NCI-H460 (cell line): ENCODE data around the gene WDR18. TPM values are rescaled to one million over a fixed set of nuclear protein-coding genes. Genes with fewer than 3 reads are reported as not detected.

Experiments
- DNase-seq: peaks from one replicate; pipeline ENCODE4 v3.0.0-alpha.2; 2016; ENCODE audit warnings: low read depth; ENCODE audit errors: extremely low read depth
- total RNA-seq: library from RNA; depleted of rRNA; stranded (reverse); fragments of >200 nt; shearing (Covaris generic); gene quantifications from 2 replicates; pipeline ENCODE4 v1.2.3, GENCODE V29; 2014

WDR18 gene
- total RNA-seq, 1 experiment from 2014 or later, result 54.0 TPM

DNA sequence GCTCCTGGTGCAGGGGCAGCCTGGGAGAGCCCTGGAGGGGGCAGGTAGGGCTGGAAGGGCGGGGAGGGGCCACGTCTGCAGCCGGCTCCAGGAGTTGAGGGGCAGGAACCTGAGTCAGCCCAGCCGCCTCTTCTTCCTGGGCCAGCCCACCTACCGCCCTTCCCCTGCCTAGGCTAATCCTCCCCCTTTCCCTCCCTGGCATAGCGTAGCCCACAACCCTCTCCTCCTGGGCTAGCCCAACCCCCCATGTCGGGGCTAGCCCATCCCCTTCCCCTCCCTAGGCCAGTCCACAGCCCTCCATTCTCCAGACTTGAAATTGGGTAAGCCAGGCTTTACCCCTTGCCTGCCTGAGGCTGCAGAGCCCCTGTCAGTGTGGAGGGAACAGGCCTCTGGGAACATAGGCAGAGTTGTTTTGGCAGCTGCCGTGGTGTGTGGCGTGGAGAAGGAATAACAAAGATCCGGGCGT, 20.6 kb upstream of the WDR18 start:
- DNase-seq, result no peak

DNA sequence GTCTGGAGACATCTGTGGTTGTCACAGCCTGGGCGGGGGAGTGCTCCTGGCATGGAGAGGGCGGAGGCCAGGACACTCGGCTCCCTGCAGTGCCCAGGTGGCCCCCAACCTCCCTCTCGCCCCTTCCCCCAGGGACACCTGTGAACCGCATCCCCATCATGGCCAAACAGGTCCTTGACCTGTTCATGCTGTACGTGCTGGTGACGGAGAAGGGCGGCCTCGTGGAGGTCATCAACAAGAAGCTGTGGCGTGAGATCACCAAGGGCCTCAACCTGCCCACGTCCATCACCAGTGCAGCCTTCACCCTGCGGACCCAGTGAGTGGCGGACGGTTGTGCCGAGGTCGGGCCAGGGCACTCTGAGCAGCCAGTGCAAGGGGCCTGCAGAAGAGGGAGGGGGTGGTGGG, 20.0 kb upstream of the WDR18 start:
- DNase-seq, result no peak

DNA sequence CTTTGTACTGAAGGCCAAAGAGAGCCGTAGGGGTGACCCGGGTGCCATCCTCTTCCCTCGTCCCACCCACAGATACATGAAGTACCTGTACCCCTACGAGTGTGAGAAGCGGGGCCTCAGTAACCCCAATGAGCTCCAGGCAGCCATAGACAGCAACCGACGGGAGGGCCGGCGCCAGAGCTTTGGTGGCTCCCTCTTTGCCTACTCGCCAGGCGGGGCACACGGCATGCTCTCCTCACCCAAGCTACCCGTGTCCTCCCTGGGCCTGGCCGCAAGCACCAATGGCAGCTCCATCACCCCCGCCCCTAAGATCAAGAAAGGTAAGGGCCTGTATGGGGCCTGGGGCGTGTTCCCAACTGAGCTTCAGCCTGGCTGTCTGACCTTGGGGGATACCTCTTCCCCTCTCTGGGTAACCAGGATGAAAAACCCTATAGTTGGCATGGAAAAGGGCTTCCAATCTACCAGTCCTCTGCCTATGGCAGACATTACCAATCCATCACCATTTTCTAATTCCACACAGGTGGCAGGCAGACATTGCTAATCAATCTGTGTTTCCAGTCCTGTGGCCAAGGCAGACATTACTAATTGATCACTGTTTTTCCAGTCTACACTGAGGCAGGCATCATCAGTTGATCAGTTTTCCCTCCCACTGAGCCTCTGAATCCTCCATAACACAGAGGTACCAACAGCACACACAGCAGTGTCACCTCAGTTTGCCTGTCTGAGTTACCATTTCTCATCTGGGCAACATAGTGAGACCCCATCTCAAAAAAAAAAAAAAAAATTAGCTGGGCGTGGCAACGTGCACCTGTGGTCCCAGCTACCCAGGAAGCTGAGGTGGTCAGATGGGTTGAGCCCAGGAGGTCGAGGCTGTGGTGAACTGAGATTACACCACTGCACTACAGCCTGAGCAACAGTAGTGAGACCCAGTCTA, 19.1 kb upstream of the WDR18 start:
- no peak for DNase-seq

DNA sequence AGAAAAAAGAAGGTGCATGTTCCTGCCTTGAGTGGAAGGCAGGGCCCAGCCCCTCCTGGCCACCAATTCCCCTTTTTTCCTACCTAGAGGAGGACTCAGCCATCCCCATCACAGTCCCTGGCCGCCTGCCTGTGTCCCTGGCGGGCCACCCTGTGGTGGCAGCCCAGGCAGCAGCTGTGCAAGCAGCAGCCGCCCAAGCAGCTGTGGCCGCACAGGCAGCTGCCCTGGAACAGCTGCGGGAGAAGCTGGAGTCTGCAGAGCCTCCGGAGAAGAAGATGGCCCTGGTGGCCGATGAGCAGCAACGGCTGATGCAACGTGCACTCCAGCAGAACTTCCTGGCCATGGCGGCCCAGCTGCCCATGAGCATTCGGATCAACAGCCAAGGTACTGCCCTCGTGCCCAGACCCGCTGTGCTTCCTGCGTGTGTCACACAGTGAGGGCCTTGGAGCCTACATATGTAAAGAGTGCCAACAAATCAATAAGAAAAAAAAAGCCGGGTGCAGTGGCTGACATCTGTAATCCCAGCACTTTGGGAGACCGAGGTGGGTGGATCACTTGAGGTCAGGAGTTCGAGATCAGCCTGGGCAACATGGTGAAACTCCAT, 17.6 kb upstream of the WDR18 start:
- DNase-seq, result no peak

DNA sequence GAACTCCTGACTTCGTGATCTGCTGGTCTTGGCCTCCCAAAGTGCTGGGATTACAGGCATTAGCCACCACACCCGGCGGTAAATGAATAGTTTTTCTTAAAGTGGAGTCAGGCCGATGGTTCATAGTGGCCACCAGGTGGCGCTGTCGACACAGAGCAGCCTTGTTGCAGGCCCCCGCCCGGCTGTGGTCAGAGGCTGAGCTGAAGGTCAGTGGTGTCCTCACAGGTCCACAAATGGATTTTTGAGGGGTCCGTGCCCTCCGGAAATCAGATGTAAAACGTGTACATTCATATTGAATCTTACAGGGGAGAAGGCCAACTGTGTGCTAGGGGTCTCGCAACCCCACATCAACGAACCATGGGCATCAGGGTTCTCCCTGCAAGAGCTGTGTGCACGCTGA, 13.4 kb upstream of the WDR18 start:
- no peak for DNase-seq

DNA sequence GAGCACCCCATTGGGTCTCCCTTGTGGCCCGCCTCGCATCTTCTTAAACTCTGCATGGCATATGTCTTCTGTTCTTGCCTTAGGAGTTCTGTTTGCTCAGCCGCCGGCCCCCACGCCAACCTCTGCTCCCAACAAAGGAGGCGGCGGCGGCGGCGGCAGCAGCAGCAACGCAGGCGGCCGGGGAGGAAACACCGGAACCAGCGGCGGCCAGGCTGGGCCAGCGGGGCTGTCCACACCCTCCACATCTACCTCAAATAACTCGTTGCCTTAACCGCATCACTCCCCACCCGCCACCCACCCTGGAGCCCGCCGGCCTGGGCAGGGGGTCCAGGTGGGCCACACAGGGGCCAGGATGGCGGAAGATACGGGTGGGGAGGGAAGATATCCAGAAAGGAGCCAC, 12.3 kb upstream of the WDR18 start:
- DNase-seq, result no peak

DNA sequence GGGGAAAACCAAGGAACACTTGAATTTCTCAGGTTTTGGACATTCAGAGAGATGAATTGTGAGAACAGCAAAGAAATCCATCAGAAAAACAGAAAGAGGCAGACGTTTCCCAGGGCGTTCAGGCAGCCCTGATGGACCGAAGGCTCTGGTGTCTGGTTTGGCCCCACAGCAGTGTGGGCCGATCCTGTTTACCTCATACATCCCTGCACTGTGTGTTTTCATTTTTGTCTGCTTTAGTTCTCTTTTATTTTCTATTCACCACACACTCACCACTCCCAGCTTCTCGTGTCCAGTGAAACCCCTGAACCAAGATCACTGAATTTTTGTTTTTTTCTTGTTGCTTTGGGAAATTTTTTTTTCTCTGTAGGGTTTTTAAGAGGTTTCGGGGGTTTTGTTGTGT, 11.9 kb upstream of the WDR18 start:
- DNase-seq, result no peak

DNA sequence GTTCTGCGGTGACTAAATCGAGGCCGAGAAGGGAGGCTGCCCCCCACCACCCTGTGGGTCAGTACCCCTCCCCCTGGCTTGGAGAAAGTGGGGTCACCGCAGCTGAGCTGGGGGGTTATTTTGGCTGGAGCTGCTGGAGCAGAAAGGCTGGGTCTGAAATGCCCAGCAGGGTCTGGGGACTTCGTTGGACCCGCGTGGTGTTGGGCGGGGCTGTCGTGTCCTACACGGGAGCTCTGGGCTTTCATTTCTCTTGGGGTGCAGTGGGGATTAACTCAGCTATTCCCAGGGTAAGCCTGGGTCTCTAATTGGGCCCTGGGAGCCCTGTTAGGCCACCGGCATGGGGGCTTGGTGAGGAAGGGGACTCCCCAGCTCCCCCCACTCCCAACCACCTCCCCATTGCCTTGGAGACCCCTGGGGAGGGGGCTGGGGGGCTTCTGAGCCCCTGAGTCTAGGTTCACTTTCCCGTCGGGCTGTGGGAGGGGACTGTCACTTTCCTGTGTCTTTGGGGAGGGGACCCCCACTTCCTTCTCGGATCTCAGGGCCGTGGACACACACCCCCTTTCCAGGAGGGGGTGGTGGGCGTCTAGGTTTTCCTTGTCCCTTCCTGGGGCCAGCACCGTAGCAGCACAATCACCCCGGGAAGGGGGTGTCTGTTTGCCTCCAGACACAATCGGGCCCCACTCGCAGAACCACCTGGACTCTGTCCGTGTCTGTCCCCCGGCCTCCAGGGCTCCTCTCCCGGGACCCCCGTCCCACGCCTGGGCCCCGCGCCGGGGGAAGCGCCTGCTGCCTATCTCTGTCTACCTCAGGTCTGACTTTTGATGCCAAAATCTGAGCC, 10.2 kb upstream of the WDR18 start:
- no peak for DNase-seq

DNA sequence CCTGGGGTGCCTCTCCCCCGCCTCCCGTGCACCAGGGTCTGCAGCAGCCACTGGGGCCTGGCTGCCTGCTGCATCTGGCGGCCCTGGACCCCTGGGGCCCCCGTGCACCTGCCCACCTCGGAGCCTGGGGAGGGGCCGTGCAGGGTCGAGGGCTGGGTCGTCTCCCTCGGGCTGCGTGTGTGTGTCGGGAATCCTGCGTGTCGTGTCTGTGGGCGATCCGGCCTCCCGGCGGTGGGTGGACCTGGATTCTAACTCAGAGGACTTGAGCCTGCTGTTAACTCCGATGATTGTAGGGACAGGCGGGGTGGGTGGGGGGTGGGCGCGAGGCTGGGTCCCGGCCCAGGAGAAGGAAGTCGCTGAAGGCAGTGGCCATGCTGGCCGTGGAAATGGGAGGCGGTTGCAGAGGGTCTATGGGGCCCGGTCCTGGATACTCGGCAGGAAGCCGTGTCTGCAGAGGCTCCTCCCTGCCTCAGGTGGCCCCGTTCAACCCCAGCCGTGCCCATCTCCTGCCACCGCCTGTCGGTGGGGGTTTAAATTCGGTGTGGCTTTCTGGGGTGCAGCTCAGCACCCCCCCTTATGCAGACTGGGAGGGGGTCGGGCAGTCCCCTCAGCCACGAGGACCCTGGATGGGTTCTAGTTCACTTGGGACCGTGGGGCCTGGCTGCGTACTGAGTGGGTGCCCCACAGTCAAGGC, 9.4 kb upstream of the WDR18 start:
- no peak for DNase-seq

DNA sequence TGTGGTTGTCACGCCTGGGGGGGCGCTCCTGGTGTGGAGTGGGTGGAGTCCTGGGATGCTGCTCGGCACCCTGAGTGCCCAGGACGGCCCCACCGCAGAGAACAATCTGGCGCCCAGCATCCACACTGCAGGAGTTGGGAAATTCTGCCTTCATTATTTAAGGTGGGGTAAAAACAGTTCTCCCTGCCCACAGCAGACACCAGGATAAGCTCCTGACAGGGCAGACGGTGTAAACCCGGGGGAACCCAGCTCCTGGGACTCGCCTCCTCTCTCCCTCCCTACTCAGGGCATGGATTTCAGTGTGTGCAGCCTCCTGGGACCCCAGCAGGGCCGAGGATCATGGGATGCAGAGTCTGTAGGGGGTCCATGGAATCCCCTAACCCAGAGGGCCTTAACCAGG, 7.7 kb upstream of the WDR18 start:
- no peak for DNase-seq

DNA sequence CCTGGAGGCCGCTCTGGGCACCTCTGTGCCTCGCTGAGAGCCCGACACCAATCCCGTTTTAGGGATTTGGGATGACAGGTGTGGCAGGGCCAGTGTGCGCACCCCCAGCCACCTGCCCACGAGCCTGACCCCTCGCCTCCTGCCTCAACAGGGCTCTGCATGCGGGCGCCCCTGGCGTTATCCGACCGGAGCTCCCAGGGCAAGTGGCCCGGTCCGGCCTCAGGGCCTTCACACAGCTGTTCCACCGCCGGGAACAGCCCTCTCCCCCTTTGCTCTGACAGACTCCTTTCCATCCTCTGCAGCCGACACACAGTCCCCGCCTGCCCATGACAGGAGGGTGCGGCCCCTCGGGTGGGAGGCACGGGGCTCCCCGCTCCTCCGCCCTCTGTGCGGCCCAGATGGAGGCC, 7.1 kb upstream of the WDR18 start:
- no peak for DNase-seq

DNA sequence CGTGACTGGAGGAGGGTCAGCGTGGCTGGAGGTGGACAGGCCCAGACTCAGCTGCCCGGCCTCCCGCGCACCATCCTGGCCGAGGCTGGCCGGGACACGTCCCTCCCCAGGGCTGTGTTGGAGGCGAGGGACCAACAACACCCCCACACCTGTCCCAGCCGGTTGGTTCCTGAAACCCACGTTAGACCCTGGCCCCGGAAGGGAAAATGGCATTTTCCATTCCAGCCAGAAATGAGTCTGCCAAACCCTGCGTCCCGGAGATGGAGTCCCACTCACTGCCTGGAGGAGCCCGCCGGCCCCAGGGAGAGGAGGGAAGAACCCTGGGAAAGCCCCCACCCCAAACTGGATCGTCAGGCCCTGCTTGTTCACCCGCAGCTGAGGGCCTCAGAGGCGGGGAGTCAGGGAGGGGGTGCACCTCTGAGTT, 4.8 kb upstream of the WDR18 start:
- DNase-seq, result no peak

DNA sequence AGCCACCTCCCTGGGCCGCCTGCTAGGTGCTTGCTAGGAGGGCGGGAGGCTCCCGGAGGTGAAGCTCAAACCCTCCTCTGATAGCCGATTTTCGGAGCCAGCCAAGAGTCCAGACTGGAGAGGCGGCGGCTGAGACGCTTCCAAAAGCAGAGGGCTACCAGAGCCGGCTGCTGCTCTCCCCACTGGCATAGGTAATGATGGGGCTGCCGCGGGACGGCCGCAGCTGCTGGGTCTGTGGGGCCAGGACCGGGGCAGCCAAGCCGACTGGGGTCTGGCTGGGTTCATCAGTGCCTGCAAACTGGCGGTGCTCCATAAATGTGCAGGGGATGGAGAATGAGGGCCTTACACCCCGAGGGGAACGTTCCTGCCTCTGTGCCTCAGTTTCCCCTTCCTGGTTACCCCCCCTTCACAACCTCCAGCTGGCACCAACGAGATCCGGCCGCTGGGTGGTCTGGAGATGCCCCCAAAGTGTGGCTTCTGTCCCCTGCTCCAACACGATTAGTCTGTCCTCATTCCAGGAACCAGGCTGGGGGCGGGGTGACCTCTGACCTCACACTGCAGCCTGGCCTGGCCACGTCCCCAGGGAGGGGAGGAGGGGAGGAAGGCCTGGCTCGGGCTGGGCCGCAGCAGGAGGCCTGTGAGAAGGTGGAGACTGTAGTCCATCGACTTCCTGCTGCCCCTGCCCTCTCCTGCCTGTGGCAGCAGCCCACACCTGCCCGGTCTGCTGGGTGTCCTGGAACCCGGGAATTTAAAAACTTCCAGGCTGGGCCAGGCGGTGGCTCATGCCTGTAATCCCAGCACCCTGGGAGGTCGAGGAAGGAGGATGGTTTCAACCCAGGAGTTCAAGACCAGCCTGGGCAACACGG, 3.8 kb upstream of the WDR18 start:
- no peak for DNase-seq

DNA sequence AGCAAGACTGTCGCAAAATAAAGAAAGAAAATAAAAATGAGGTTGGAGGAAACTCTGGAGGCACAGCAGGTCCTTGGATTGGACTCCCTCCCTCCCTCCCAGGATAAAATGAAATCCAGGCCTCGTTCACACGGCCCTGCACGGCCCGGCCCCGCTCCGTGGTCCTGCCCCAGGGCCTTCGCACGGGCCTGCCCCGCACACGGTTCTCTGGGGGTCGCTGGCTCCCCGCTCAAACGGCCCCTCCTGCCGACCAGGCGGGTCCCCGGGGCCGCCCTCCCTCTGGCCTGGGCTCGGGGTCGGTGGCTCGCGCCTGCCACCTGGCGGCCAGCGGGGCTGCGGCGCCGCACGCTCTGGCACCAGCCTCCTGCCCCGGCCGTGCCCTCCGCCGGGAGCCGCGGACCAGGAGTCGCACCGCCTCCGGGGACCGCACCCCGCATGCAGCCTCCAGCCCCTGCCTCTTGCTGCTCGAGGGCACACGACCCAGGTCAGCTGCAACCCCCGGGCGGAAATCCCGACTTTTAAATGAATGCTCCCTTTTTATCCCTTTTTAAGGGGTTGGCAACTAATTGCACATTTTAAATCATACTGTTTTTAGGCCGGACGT, 1.5 kb upstream of the WDR18 start:
- DNase-seq, result peak; percentile 50

DNA sequence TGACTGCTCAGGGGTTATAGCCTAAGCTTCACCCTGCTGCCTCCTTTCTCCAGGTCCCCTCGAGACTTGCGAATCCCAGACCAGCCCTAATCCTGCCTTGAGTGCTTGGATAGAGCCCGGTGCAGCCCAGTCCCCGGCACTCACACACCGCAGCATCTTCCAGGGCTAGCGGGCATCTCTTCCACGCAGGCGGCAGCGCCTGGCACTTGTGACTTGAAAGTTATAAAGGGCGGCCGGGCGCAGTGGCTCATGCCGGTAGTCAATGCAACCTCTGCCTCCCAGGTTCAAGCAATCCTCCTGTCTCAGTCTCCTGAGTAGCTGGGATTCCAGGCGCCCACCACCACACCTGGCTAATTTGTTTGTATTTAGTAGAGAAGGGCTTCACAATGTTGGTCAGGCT, 1.9 kb downstream of the WDR18 start:
- DNase-seq, result no peak

DNA sequence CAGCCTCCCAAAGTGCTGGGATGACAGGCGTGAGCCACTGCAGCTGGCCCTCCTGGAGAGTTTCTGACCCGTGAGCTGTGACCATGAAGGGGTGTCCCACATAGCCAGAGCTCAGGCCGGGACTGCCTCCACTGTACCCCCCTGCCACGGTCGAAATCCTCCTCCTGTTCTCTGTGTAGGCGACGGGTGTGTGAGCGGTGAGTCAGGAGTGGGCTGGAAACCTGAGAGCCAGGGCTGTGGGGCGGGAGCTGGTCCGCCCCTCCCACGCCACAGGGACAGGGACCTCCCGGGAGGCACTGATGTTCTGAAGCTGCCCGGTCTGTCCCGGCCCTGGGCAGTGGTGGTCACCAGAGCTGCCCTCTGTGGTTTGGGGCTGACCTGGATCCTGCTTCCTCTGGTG, 3.9 kb downstream of the WDR18 start:
- DNase-seq, result no peak

DNA sequence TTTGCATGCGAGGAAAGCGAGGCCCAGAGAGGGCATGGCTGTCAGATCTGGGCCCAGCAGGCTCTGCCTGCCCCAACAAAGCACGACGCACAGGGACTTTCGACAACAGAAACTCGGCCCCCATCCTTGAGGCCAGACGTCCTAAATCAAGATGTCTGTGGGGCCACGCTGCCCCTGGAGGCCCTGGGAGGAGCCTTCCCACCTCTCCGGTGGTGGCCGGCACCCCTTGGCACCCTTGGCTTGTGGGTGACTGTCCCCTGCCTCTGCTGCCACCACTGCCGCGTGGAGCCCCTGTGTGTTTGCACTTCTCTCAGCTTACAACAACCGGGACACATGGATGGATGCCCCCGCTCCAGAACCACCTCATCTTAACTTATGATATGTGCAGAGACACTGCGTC, 4.4 kb downstream of the WDR18 start:
- no peak for DNase-seq

DNA sequence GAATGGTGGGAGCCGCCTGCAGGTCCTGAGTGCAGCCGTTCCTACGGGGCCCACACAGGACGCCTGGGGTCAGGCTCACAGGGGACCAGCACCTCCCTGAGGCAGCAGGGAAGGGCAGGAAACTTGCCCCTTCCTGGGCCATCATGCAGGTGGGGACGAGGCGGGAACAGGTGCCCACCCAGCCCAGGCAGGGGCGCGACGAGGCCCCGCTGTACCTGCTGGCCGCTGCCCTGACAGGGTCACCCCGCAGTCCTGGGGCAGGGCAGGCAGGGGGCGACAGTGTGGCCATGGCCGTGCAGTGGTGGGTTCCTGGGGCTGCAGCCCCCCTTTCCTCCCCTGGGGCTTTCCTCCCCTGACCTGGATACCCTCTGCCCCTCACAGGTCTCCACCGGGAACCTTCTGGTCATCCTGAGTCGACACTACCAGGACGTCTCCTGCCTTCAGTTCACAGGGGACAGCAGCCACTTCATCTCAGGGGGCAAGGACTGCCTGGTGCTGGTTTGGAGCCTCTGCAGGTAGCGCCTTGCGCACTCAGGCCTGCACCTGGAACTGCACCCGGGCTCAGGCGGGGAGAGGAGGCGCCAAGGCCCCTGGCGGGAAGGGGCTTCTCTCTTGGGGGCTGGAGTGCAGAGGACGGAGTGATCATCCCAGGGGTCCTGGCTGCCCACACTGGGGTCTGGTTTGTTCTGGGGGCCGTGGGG, 5.4 kb downstream of the WDR18 start:
- DNase-seq, result no peak

DNA sequence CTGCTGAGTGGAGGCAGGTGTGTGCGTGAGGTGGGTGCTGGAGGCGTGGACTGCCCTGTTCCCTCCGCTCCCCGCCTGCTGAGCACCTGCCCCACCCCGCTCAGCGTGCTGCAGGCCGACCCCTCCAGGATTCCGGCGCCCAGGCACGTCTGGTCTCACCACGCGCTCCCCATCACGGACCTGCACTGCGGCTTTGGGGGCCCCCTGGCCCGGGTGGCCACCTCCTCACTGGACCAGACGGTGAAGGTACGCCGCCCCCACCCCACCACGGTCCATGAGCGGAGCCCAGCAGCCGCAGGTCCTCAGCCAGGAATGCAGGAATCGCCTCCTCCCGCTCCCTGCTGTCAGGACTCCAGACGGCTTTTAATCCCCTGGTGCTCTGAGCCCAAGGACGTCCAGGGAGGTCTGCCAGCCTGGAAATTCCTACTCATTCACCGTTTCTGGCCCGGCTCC, 6.0 kb downstream of the WDR18 start:
- no peak for DNase-seq
